ENCODE results near the gene HAUS7.

The HAUS7 gene

GRCh38 chrX:153499341-153499740, 29.0 kb upstream of the HAUS7 start:
- TF ChIP-seq CTCF (IDR thresholded peaks at IDR 0.05; ENCODE audit: borderline replicate concordance, insufficient read depth, low read depth, low read length) = no peak
- no peak overlapping the region for H3K4me3 ChIP-seq (ENCODE audit: low read depth, low read length)

- no peak for TF ChIP-seq CTCF (IDR thresholded peaks at IDR 0.05; ENCODE audit: borderline replicate concordance, insufficient read depth, low read depth, low read length)
- no peak overlapping the region for H3K4me3 ChIP-seq (ENCODE audit: low read depth, low read length)
Measured at GRCh38 chrX:153498453-153498852, 28.1 kb upstream of the HAUS7 start.

- no peak for TF ChIP-seq CTCF (IDR thresholded peaks at IDR 0.05; ENCODE audit: borderline replicate concordance, insufficient read depth, low read depth, low read length)
- no peak overlapping the region for H3K4me3 ChIP-seq (ENCODE audit: low read depth, low read length)
Measured at GRCh38 chrX:153496590-153496959, 26.2 kb upstream of the HAUS7 start.

GRCh38 chrX:153495903-153496589, 25.7 kb upstream of the HAUS7 start:
- TF ChIP-seq CTCF (IDR thresholded peaks at IDR 0.05; ENCODE audit: borderline replicate concordance, insufficient read depth, low read depth, low read length) = no peak
- H3K4me3 ChIP-seq (ENCODE audit: low read depth, low read length) = no peak overlapping the region

GRCh38 chrX:153495362-153495751, 25.0 kb upstream of the HAUS7 start:
- TF ChIP-seq CTCF (IDR thresholded peaks at IDR 0.05; ENCODE audit: borderline replicate concordance, insufficient read depth, low read depth, low read length) = no peak
- H3K4me3 ChIP-seq (ENCODE audit: low read depth, low read length) = no peak overlapping the region

GRCh38 chrX:153494541-153495361, 24.4 kb upstream of the HAUS7 start, which contains the start of gene BGN:
BGN (plus strand) TSS chrX:153494980; CDS start chrX:153504632, 9,652 bp downstream.
- H3K4me3 ChIP-seq (ENCODE audit: low read depth, low read length) = no peak within 1 kb of the TSS
- TF ChIP-seq CTCF (IDR thresholded peaks at IDR 0.05; ENCODE audit: borderline replicate concordance, insufficient read depth, low read depth, low read length) = no peak

- no peak overlapping the region for H3K4me3 ChIP-seq (ENCODE audit: low read depth, low read length)
- no peak for TF ChIP-seq CTCF (IDR thresholded peaks at IDR 0.05; ENCODE audit: borderline replicate concordance, insufficient read depth, low read depth, low read length)
Measured at GRCh38 chrX:153494061-153494460, 23.7 kb upstream of the HAUS7 start.
